IMR-90 (cell line): ENCODE results near the gene MBOAT1. TPM values are rescaled to one million over a fixed set of nuclear protein-coding genes. Genes with fewer than 3 reads are reported as not detected.

Experiments used
- ATAC-seq: fragments of 200-7000 bp; cut with Tn5 transposase; 2 replicates; pipeline ENCODE4 v1.9.1; 2020; ENCODE audit warnings: low read depth, mild to moderate bottlenecking, moderate library complexity
- BruUV-seq: library from RNA; stranded (reverse); fragments of 400-500 nt; replicated peaks from 2 replicates; lab custom pipeline; 2021; lab: Mats Ljungman, UMichigan
- CTCF ChIA-PET: fragments of 300-600 bp; formaldehyde crosslinking; extraction: SDS; loops from one replicate; lab custom pipeline; 2021; ENCODE audit warnings: antibody characterized with exemption; lab: Yijun Ruan, JAX
- POLR2A ChIA-PET: fragments of 300-600 bp; sonication (Branson Sonifier 250); formaldehyde crosslinking; loops from one replicate; lab custom pipeline; 2022; ENCODE audit warnings: antibody characterized with exemption; ENCODE audit not compliant: unreplicated experiment; lab: Charles Lee
- DNase-seq: peaks from one replicate; pipeline ENCODE4 v3.0.0; 2013
- H2AFZ ChIP-seq: replicated peaks from 2 replicates; pipeline ENCODE3; 2013; ENCODE audit warnings: low read length, mild to moderate bottlenecking; ENCODE audit not compliant: poor library complexity
- H2AK5ac ChIP-seq: 2 replicates; pipeline ENCODE4 v1.6.1; 2013; ENCODE audit warnings: low read depth, low read length, inconsistent platforms
- H2AK9ac ChIP-seq: replicated peaks from 2 replicates; pipeline ENCODE3; 2013; ENCODE audit warnings: mild to moderate bottlenecking, low read depth, low read length, moderate library complexity; ENCODE audit not compliant: poor library complexity
- H2BK120ac ChIP-seq: 2 replicates; pipeline ENCODE4 v1.6.1; 2013; ENCODE audit warnings: low read depth, low read length, inconsistent platforms
- H2BK15ac ChIP-seq: 3 replicates; pipeline ENCODE4 v1.6.1; 2013; ENCODE audit warnings: low read depth, low read length, inconsistent platforms
- H2BK20ac ChIP-seq: 2 replicates; pipeline ENCODE4 v1.6.1; 2013; ENCODE audit warnings: low read depth, mild to moderate bottlenecking, inconsistent platforms, low read length, moderate library complexity
- H2BK5ac ChIP-seq: 2 replicates; pipeline ENCODE4 v1.6.1; 2013; ENCODE audit warnings: mild to moderate bottlenecking, low read depth, low read length, inconsistent platforms; ENCODE audit not compliant: poor library complexity, severe bottlenecking
- H3K14ac ChIP-seq: replicated peaks from 2 replicates; pipeline ENCODE4 v1.6.1; 2013; ENCODE audit warnings: low read depth, low read length, inconsistent platforms
- H3K18ac ChIP-seq: 2 replicates; pipeline ENCODE4 v1.6.1; 2013; ENCODE audit warnings: low read depth, low read length, control low read depth
- H3K23ac ChIP-seq: 2 replicates; pipeline ENCODE4 v1.6.1; 2013; ENCODE audit warnings: low read depth, low read length, inconsistent platforms
- H3K27ac ChIP-seq: 2 replicates; pipeline ENCODE4 v1.5.1; 2013; ENCODE audit warnings: mild to moderate bottlenecking, control low read depth, low read length; ENCODE audit not compliant: insufficient read depth
- H3K27me3 ChIP-seq: 2 replicates; pipeline ENCODE4 v1.6.1; 2013; ENCODE audit warnings: low read length; ENCODE audit not compliant: control insufficient read depth, insufficient read depth
- H3K36me3 ChIP-seq: 2 replicates; pipeline ENCODE4 v1.6.1; 2013; ENCODE audit warnings: low read length, mixed read lengths; ENCODE audit not compliant: control insufficient read depth, insufficient read depth
- H3K4ac ChIP-seq: 2 replicates; pipeline ENCODE4 v1.6.1; 2013; ENCODE audit warnings: low read depth, low read length, inconsistent platforms
- H3K4me1 ChIP-seq: 2 replicates; pipeline ENCODE4 v1.6.1; 2013; ENCODE audit warnings: low read length, mixed read lengths; ENCODE audit not compliant: control insufficient read depth, insufficient read depth
- H3K4me2 ChIP-seq: 2 replicates; pipeline ENCODE4 v1.6.1; 2013; ENCODE audit warnings: low read depth, mild to moderate bottlenecking, control low read depth, low read length, moderate library complexity
- H3K4me3 ChIP-seq: 2 replicates; pipeline ENCODE4 v1.5.1; 2013; ENCODE audit warnings: low read depth, mild to moderate bottlenecking, control low read depth, low read length, moderate library complexity; ENCODE audit not compliant: insufficient read depth
- H3K56ac ChIP-seq: 2 replicates; pipeline ENCODE4 v1.6.1; 2013; ENCODE audit warnings: low read length, inconsistent platforms; ENCODE audit not compliant: insufficient read depth; ENCODE audit errors: extremely low read depth
- H3K79me1 ChIP-seq, 2 experiments: 2 replicates each; pipeline ENCODE4 v1.6.1; 2013; ENCODE audit warnings: low read length in 2 of 2, inconsistent platforms in 1 of 2, low read depth in 1 of 2
- H3K9ac ChIP-seq: 2 replicates; pipeline ENCODE4 v1.6.1; 2013; ENCODE audit warnings: low read depth, low read length, control low read depth
- H3K9me1 ChIP-seq: 2 replicates; pipeline ENCODE4 v1.6.1; 2013; ENCODE audit warnings: low read length, inconsistent platforms; ENCODE audit not compliant: insufficient read depth
- H3K9me3 ChIP-seq: 2 replicates; pipeline ENCODE4 v1.6.1; 2013; ENCODE audit warnings: low read length; ENCODE audit not compliant: control insufficient read depth, insufficient read depth
- H4K20me1 ChIP-seq: 2 replicates; pipeline ENCODE4 v1.6.1; 2013; ENCODE audit warnings: low read length, inconsistent platforms; ENCODE audit not compliant: insufficient read depth
- H4K5ac ChIP-seq: 2 replicates; pipeline ENCODE4 v1.6.1; 2013; ENCODE audit warnings: mild to moderate bottlenecking, low read depth, low read length, control low read depth
- H4K8ac ChIP-seq, 2 experiments: 2 replicates each; pipeline ENCODE4 v1.6.1; 2013; ENCODE audit warnings: low read depth in 2 of 2, low read length in 2 of 2, control low read depth in 1 of 2, inconsistent platforms in 1 of 2
- H4K91ac ChIP-seq: 2 replicates; pipeline ENCODE4 v1.6.1; 2013; ENCODE audit warnings: low read depth, low read length, inconsistent platforms; ENCODE audit not compliant: insufficient read depth
- BHLHE40 ChIP-seq: fragments of 150-350 bp; IDR thresholded peaks from 2 replicates; pipeline ENCODE4 v1.6.1; 2016; ENCODE audit warnings: mild to moderate bottlenecking, low read depth, low read length
- CEBPB ChIP-seq: IDR thresholded peaks from 2 replicates; pipeline ENCODE4 v1.6.1; 2012; ENCODE audit warnings: low read depth, low read length, improper control_type of control experiment
- CHD1 ChIP-seq: IDR thresholded peaks from 2 replicates; pipeline ENCODE4 v1.6.1; 2012; ENCODE audit warnings: low read depth, low read length, improper control_type of control experiment
- ELK1 ChIP-seq: fragments of 150-350 bp; IDR thresholded peaks from 2 replicates; pipeline ENCODE4 v1.6.1; 2016; ENCODE audit warnings: low read depth, mild to moderate bottlenecking, low read length, moderate library complexity, borderline replicate concordance
- FOS ChIP-seq: fragments of 150-350 bp; IDR thresholded peaks from 2 replicates; pipeline ENCODE4 v1.6.1; 2016; ENCODE audit warnings: low read depth, low read length
- MAFK ChIP-seq: IDR thresholded peaks from 2 replicates; pipeline ENCODE4 v1.6.1; 2012; ENCODE audit warnings: low read depth, low read length, improper control_type of control experiment
- MAZ ChIP-seq: IDR thresholded peaks from 2 replicates; pipeline ENCODE4 v1.6.1; 2012; ENCODE audit warnings: low read depth, mild to moderate bottlenecking, low read length, improper control_type of control experiment, moderate library complexity, borderline replicate concordance
- MXI1 ChIP-seq: IDR thresholded peaks from 2 replicates; pipeline ENCODE4 v1.6.1; 2012; ENCODE audit warnings: low read depth, mild to moderate bottlenecking, low read length, moderate library complexity, borderline replicate concordance
- NFE2L2 ChIP-seq: fragments of 150-350 bp; IDR thresholded peaks from 2 replicates; pipeline ENCODE4 v1.6.1; 2016; ENCODE audit warnings: low read depth, mild to moderate bottlenecking, low read length
- POLR2A ChIP-seq: IDR thresholded peaks from 2 replicates; pipeline ENCODE4 v1.6.1; 2012; ENCODE audit warnings: mild to moderate bottlenecking, low read depth, low read length
- RAD21 ChIP-seq: IDR thresholded peaks from 2 replicates; pipeline ENCODE4 v1.6.1; 2012; ENCODE audit warnings: low read length, improper control_type of control experiment
- RCOR1 ChIP-seq: IDR thresholded peaks from 2 replicates; pipeline ENCODE4 v1.6.1; 2012; ENCODE audit warnings: mild to moderate bottlenecking, low read length, improper control_type of control experiment; ENCODE audit not compliant: insufficient replicate concordance
- RFX5 ChIP-seq: IDR thresholded peaks from 2 replicates; pipeline ENCODE4 v1.8.0; 2012; ENCODE audit warnings: low read depth, mild to moderate bottlenecking, low read length, moderate library complexity
- SMC3 ChIP-seq: fragments of 150-350 bp; IDR thresholded peaks from 2 replicates; pipeline ENCODE4 v1.6.1; 2016; ENCODE audit warnings: low read depth, mild to moderate bottlenecking, antibody characterized with exemption, low read length, moderate library complexity
- USF2 ChIP-seq: fragments of 150-350 bp; IDR thresholded peaks from 2 replicates; pipeline ENCODE4 v1.6.1; 2017; ENCODE audit warnings: mild to moderate bottlenecking, antibody characterized with exemption, low read length, low read depth
- WGBS, 2 experiments: methylation state at CpG; one replicate each; pipeline versions ENCODE4 v1.1.5 to v1.1.7; 2013; ENCODE audit warnings: missing lambda C conversion rate in 2 of 2; ENCODE audit not compliant: insufficient read length in 1 of 2; ENCODE audit errors: extremely low coverage in 2 of 2; 5-methylcytosine and 5-hydroxymethylcytosine counted together
- dilution Hi-C: fragments of 300-500 bp; cut with HindIII; formaldehyde crosslinking; loops from one replicate; pipeline ENCODE4 v1.14.3; 2018; ENCODE audit warnings: low sequenced_read_pairs; ENCODE audit not compliant: unreplicated experiment
- in situ Hi-C: fragments of 300-500 bp; cut with MboI; formaldehyde crosslinking; loops from 3 replicates; pipeline ENCODE4 v1.14.3; 2019; ENCODE audit warnings: low sequenced_read_pairs, inconsistent platforms, mixed read lengths
- intact Hi-C: fragments of 100-400 bp; cut with micrococcal nuclease; formaldehyde crosslinking; loops from 2 replicates; pipeline ENCODE4 v1.10.0; 2022
- polyA plus RNA-seq, 3 experiments: library from polyadenylated mRNA; depleted of rRNA; stranded (reverse); fragments of >200 nt; gene quantifications; 2 replicates each; pipeline ENCODE4 v1.2.3, GENCODE V29; 2012; ENCODE audit warnings: low replicate concordance in 1 of 3
- total RNA-seq: library from RNA; depleted of rRNA; stranded (reverse); fragments of >200 nt; gene quantifications from 2 replicates; pipeline ENCODE4 v1.2.3, GENCODE V29; 2012
- TF ChIP-seq, protein P1 (sequence below): conservative IDR thresholded peaks from 2 replicates; pipeline ENCODE4 v1.5.1; 2012; ENCODE audit warnings: mild to moderate bottlenecking, low read depth, low read length, improper control_type of control experiment

The MBOAT1 gene
- total and polyA plus RNA-seq, 2 of the 4 experiments (the other 2 are of a cell fraction) = 1.6 to 4.7 TPM

DNA sequence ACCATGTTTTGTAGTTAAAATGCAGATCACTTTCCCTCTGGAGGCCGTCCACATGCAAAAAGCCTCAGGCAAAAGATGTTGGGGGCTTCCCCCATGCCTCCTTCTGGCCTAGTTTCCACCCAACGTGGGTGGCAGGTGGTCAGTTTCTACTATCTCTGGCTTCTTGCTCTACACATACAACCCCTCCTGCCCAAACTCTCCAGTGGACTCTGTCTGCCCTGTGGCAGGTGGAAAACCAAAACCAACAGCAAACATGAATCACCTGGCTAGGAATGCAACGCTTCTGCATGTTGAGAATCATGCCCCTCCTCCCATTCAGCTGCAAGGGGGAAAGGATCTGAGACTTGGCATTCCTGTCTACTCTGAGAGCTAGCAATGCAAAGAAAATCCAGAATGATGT is 94.8 kb downstream of the MBOAT1 start:
- Histone ChIP-seq H3K79me1 (no peaks in the 10 kb centered on the region), H3K14ac (no peak overlapping the region), H2BK20ac (no peak overlapping the region), H3K4me3 (no peak overlapping the region), H3K27ac (no peak overlapping the region), H3K9me3 (no peaks in the 10 kb centered on the region), H3K18ac (no peak overlapping the region), H2BK120ac (no peak overlapping the region), H2AK5ac (no peak overlapping the region), H4K91ac (no peak overlapping the region), H3K4me2 (no peak overlapping the region), H3K36me3 (no peaks in the 10 kb centered on the region), H2AFZ (no peak overlapping the region), H4K5ac (no peak overlapping the region), H2AK9ac (no peak overlapping the region), H3K4ac (no peak overlapping the region), H3K9ac (no peak overlapping the region), H2BK15ac (no peak overlapping the region), H4K8ac (no peak overlapping the region), H4K20me1 (no peaks in the 10 kb centered on the region), H3K27me3 (no peaks in the 10 kb centered on the region), H2BK5ac (no peak overlapping the region), H3K56ac (no peak overlapping the region), H3K23ac (no peak overlapping the region), H3K4me1 (0 out of 2 replicates have a peak, but pooled peaks cover 2% of the 10 kb centered on the region), H3K9me1 (no peaks in the 10 kb centered on the region)
- dilution Hi-C loops = no loop called here
- WGBS, 2 experiments = no CpG with 5 or more reads among the region's 3 CpGs
- BruUV-seq = no TSS peak
- POLR2A ChIA-PET = no interaction called here
- no peak for TF ChIP-seq BHLHE40
- no peak for TF ChIP-seq CEBPB
- TF ChIP-seq, protein P1, sequence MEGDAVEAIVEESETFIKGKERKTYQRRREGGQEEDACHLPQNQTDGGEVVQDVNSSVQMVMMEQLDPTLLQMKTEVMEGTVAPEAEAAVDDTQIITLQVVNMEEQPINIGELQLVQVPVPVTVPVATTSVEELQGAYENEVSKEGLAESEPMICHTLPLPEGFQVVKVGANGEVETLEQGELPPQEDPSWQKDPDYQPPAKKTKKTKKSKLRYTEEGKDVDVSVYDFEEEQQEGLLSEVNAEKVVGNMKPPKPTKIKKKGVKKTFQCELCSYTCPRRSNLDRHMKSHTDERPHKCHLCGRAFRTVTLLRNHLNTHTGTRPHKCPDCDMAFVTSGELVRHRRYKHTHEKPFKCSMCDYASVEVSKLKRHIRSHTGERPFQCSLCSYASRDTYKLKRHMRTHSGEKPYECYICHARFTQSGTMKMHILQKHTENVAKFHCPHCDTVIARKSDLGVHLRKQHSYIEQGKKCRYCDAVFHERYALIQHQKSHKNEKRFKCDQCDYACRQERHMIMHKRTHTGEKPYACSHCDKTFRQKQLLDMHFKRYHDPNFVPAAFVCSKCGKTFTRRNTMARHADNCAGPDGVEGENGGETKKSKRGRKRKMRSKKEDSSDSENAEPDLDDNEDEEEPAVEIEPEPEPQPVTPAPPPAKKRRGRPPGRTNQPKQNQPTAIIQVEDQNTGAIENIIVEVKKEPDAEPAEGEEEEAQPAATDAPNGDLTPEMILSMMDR = no peak
- no peak for TF ChIP-seq RAD21
- TF ChIP-seq ELK1 = no peak
- no peak for TF ChIP-seq MAFK
- TF ChIP-seq MXI1 = no peak
- TF ChIP-seq SMC3 = no peak
- no peak for TF ChIP-seq MAZ
- no peak for TF ChIP-seq POLR2A
- no peak for TF ChIP-seq USF2
- no peak for TF ChIP-seq RFX5
- no peak for TF ChIP-seq NFE2L2
- no peak for TF ChIP-seq RCOR1
- no peak for TF ChIP-seq FOS
- no peak for TF ChIP-seq CHD1
- intact Hi-C loops = no loop called here
- CTCF ChIA-PET = interaction anchor here (1.0 kb wide), 1 partner anchor 9 kb away, joined by 6 read pairs; no protein-coding TSS in a partner anchor
- ATAC-seq (no peak), DNase-seq (peak; percentile 19)
- in situ Hi-C loops = no loop called here
